ENCODE measurements around the gene ZC3H6.
"Not testable (repeated sequence)": the region's sequence is repeated elsewhere in the genome, so short reads cannot be mapped to it uniquely, and the experiment has no call there.

The ZC3H6 gene

GRCh38 chr2:112352292-112352691 lies 76.9 kb downstream of the ZC3H6 start:
- peak in 1 of 2 experiments; percentile 16 for DNase-seq (ENCODE audit: low read depth in 1 of 2, low spot score in 1 of 2)
- H3K27ac ChIP-seq (replicated peaks); H3K4me3 ChIP-seq (replicated peaks; ENCODE audit: insufficient read depth, low read length); H3K27me3 ChIP-seq (ENCODE audit: insufficient read depth, poor library complexity, severe bottlenecking): not testable (repeated sequence)
- peak; percentile 91 for TF ChIP-seq SPI1 (IDR thresholded peaks at IDR 0.05; ENCODE audit: borderline replicate concordance, low read depth)

DNA sequence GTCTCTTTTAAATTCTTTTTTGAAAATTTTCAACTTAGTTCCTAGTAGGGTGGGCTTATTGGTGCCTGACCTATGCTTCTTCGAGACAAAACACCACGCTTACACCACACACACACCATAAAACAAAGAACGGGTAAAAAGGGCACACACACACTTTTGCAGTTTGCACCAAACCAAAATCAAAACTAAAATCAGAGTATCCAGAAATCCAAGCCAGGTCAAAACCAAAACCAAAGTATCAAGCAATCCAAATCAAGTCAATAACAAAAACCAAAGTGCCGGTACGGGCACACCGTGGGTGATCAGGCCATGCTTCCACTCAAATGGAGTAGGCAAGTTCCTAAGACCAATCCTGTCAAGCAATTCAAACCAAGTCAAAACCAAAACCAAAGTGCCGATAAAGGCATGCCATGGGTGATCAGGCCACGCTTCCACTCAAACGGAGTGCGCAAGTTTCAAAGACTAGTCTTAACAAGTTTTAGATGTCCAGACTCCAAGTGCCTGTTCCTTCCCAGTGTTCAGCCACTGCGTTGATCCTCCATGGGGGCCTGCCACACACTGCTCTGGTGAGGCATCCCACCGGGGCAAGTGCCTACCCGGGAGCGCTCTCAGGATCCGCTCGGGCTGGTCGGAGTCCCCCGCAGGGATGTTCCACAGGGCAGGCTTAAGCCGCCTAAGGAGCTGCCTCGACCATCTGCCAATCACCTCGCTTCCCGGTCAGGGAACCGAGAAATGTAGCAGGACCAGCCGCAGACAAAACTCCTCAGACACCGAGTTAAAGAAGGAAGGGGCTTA lies 77.6 kb downstream of the ZC3H6 start:
- not testable (repeated sequence) for H3K4me3 ChIP-seq (replicated peaks; ENCODE audit: insufficient read depth, low read length); H3K27ac ChIP-seq (replicated peaks); H3K27me3 ChIP-seq (ENCODE audit: insufficient read depth, poor library complexity, severe bottlenecking); DNase-seq (ENCODE audit: low read depth in 1 of 2, low spot score in 1 of 2)

GRCh38 chr2:112354335-112354734 lies 78.9 kb downstream of the ZC3H6 start:
- H3K27me3 ChIP-seq (ENCODE audit: insufficient read depth, poor library complexity, severe bottlenecking); H3K4me3 ChIP-seq (replicated peaks; ENCODE audit: insufficient read depth, low read length); DNase-seq (ENCODE audit: low read depth in 1 of 2, low spot score in 1 of 2); H3K27ac ChIP-seq (replicated peaks): not testable (repeated sequence)

GRCh38 chr2:112360055-112360454 lies 84.7 kb downstream of the ZC3H6 start:
- not testable (repeated sequence) for H3K27ac ChIP-seq (replicated peaks); H3K4me3 ChIP-seq (replicated peaks; ENCODE audit: insufficient read depth, low read length); DNase-seq (ENCODE audit: low read depth in 1 of 2, low spot score in 1 of 2); H3K27me3 ChIP-seq (ENCODE audit: insufficient read depth, poor library complexity, severe bottlenecking)
